Suprapubic skin (tissue), 3 donors: ENCODE data around the gene SANBR.

ENCODE experiments used
- EP300 ChIP-seq: sonication (generic); formaldehyde crosslinking; IDR thresholded peaks from one replicate; pipeline ENCODE4 v1.6.1; 2017; ENCODE audit warnings: antibody characterized with exemption
- POLR2A ChIP-seq, 2 donors: fragments of 450-650 bp; IDR thresholded peaks; one replicate each; pipeline ENCODE4 v1.6.1; 2017; ENCODE audit warnings: antibody characterized with exemption in 2 of 2, mild to moderate bottlenecking in 2 of 2, moderate library complexity in 2 of 2
- TF ChIP-seq, protein P1 (sequence below), 2 donors: fragments of 200-600 bp in 1 of 2; fragments of 450-650 bp in 1 of 2; sonication (generic) in 1 of 2; IDR thresholded peaks; one replicate each; pipeline ENCODE4 v1.5.1; 2016 to 2019; ENCODE audit warnings: antibody characterized with exemption in 2 of 2, mild to moderate bottlenecking in 1 of 2, moderate library complexity in 1 of 2

DNA sequence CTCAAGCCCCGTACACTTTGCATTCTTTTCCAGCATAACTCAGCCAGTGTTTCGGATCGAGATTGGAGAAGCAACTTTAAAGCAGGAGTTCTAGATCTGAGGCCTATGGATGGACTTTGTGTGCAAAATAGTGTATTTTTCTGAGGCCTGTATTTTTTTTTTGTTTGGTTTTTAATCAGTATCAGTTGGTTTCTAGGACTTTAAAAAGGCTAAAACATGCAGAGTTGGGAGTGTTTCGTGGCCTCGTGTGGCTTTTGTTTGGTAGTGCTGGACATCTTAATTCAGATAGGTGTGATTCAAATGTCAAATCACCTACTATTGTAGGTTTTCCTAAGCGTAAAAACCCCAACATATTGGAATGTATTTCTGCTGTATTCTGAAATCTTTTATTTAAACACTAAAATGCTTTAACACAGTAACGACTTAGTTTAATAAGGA, 47.3 kb upstream of the SANBR start:
- TF ChIP-seq EP300 (no peak), POLR2A (IDR thresholded peaks at IDR 0.05) (no peak)
- TF ChIP-seq, protein P1, sequence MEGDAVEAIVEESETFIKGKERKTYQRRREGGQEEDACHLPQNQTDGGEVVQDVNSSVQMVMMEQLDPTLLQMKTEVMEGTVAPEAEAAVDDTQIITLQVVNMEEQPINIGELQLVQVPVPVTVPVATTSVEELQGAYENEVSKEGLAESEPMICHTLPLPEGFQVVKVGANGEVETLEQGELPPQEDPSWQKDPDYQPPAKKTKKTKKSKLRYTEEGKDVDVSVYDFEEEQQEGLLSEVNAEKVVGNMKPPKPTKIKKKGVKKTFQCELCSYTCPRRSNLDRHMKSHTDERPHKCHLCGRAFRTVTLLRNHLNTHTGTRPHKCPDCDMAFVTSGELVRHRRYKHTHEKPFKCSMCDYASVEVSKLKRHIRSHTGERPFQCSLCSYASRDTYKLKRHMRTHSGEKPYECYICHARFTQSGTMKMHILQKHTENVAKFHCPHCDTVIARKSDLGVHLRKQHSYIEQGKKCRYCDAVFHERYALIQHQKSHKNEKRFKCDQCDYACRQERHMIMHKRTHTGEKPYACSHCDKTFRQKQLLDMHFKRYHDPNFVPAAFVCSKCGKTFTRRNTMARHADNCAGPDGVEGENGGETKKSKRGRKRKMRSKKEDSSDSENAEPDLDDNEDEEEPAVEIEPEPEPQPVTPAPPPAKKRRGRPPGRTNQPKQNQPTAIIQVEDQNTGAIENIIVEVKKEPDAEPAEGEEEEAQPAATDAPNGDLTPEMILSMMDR (IDR thresholded peaks at IDR 0.05) = no peak
